Measurements from ENCODE around the gene CLCN5.
"Not testable (repeated sequence)": the region's sequence is repeated elsewhere in the genome, so short reads cannot be mapped to it uniquely, and the experiment has no call there.

CLCN5 gene

DNA sequence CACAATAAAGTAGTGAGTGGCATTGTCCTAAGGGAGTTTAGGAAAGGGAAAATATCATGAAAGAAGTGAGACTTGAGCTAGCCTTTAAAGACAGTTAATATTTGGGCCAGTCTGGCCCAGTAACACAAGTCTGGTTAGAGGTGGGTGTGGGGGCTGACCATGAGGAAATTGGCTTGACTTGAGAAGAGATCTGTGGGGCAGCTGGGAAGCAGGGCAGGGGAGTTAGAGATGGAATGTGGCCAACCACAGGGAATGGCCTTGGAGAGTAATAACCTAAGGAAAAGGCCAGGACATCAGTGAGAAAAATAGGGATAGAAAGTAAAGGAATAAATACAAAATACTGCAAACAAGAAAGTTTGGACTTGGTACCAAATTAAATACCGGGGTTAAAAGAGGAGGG is 71.3 kb downstream of the CLCN5 start:
- FAIRE-seq, result no peak

DNA sequence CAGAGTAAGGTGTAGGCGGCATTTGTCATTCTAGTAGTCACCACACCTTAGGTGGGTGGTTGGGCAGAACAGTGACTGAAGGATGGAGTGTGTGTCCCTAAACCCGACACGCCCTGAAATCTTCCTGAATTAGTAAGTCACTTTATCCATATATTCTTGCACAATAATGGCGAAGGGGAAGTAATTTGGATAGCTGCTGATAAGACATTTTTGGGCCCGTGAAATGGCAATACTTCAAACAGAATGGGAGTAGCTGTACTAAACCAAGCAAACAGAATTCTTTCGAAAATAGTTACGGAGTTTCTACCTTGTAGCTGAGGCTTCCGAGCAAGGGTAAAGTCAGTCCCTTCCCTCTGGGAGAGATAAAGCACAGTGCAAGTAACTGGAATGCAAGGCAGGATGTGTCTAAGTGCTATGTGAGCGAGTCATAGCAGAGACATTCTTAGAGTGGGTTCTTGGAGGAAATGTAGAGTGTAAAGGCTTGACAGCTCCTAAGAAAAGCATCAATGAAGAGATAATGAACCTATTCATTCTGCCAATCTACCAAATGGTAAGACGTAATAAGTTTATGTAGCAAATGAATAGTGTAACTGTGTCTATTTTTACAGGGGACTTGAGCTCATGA is 72.8 kb downstream of the CLCN5 start:
- FAIRE-seq (no peak), DNase-seq (ENCODE audit: insufficient read length, low spot score) (no peak)

More for the DNA sequence above, 71.3 kb downstream of the CLCN5 start:
- no peak for DNase-seq (ENCODE audit: insufficient read length, low spot score)

- FAIRE-seq (no peak), DNase-seq (ENCODE audit: insufficient read length, low spot score) (no peak)
These were observed 73.5 kb downstream of the CLCN5 start for GRCh38 chrX:49995795-49996455.

- FAIRE-seq (no peak), DNase-seq (ENCODE audit: insufficient read length, low spot score) (no peak)
These were observed 74.1 kb downstream of the CLCN5 start for GRCh38 chrX:49996474-49996873.

DNA sequence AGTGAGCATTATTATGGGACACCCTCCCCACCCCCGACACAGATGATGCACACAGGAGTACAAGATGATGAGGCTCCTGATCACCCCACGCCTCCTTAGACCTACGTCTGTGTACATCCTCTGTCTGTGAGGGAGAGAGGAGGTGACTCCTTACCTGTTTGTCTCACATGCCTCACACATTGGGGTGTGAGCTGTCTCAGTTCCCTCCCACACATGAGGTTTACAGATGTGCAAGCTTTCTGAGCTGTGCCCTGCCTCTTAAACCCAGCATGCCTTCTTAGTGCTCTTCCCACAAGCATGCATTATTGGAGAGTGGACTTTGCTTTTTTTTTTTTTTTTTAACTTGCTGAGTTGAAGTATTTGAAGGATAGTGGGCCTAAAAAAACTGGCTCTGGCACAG is 76.7 kb downstream of the CLCN5 start:
- DNase-seq (ENCODE audit: insufficient read length, low spot score) (no peak), FAIRE-seq (no peak)

- FAIRE-seq (no peak), DNase-seq (ENCODE audit: insufficient read length, low spot score) (no peak)
These were observed 78.6 kb downstream of the CLCN5 start for GRCh38 chrX:50000937-50001542.

DNA sequence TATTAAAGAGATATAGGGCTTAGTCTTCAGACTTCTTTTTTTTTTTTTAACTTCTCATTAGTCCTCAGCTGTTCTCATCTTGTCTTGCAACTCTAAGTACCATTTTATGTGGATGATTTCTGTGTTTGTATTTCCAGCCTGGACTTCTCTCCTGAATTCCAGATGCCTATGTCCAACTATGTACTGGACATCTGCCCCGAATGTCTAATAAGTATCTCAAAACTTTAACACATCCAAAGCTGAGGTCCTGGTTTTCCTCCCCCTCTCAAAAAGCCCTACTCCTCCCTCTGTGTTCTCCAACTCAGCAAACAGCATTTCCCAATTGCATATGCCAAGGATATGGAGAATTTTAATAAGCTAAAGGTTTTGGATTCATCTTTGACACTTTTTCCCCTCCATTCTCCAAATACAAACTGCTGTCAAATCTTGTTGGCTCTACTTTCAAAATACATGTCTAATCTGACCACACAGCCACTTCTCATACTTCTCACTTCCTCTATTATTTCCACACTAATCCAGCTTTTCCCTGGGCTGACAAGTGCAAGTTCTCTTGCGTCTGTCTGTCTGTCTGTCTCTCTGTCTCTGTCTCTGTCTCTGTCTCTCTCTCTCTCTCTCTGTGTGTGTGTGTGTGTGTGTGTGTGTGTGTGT is 79.8 kb downstream of the CLCN5 start:
- FAIRE-seq (no peak), DNase-seq (ENCODE audit: insufficient read length, low spot score) (no peak)

DNA sequence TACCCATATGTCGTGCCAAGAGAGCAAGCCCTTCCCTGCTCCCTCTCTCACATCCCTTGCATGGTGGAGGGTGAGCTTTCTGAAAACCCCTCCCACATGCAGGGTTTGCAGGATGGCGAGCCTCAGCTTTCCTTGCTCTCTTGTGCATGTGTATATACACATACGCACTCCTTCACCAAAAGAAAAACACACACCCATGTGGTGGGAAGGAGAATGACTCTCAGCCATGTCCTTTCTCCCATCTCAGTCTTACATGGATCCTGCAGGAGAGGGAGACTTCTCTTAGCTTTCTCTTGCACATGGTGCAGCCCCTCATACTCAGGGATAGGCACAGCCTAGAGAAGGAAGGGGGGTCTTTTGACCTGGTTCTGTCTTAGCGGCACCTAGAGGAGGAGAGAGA is 81.1 kb downstream of the CLCN5 start:
- FAIRE-seq (no peak), DNase-seq (ENCODE audit: insufficient read length, low spot score) (no peak)

GRCh38 chrX:50003927-50004326 is 81.5 kb downstream of the CLCN5 start:
- FAIRE-seq (no peak), DNase-seq (ENCODE audit: insufficient read length, low spot score) (no peak)

DNA sequence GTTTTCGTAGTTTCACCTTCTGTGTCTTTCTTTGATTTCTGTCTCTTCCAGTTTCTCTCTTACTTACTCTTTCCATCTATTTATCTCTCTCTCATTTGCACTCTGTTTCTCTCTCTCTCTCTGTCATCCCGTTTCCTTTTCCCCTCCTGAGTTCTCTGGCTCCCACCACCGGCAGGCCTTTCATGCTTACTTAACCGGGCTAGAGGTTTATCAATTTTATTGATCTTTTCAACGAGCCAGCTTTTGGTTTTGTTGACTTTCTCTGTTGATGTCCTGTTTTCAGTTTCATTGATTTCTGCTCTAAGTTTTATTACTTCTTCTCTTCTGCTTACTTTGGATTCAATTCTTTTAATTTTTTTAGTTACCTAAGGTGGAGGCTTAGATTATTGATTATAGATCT is 103.2 kb downstream of the CLCN5 start:
- FAIRE-seq; DNase-seq (ENCODE audit: insufficient read length, low spot score): not testable (repeated sequence)

DNA sequence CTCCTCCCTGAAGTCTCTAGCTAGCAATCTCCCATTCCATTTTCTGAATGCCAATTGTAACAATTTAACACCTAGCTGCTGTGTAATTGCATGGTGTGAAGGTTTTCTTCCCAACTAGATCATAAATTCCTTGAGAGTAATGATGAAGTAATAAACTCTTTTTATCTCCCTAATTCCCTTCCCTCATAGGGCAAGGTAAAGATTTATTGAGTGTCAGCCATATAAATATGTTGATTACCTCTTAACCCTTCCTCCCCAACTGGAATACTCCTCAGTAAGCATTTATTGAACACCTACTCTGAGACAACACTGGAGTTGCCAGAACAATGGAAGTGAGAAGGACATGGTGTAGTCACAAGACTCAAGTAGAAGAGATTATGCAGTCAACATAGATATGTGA is 112.7 kb downstream of the CLCN5 start:
- FAIRE-seq (no peak), DNase-seq (ENCODE audit: insufficient read length, low spot score) (no peak)

DNA sequence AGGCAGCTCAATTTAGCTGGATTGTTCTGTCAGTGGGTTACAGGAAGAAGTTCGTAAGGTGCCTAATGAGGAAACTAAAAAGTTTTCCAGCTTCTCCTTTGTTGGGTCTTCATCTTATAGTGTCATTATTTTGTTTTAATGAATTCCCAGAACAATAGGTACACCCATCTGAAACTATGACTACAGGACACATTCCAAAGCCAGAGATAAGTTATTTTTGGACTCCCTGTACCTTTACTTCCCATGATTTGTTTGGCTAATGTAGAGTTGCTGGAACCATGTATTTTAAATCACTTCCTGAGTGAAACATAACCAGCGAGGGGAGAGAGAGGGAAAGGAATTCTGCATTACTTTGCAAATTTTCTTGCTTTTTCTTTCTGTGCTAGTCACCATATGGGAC is 114.0 kb downstream of the CLCN5 start:
- DNase-seq (ENCODE audit: insufficient read length, low spot score) (no peak), FAIRE-seq (no peak)

- no peak for DNase-seq (ENCODE audit: insufficient read length, low spot score)
- no peak for FAIRE-seq
These were observed 123.4 kb downstream of the CLCN5 start for GRCh38 chrX:50045823-50046222.

DNA sequence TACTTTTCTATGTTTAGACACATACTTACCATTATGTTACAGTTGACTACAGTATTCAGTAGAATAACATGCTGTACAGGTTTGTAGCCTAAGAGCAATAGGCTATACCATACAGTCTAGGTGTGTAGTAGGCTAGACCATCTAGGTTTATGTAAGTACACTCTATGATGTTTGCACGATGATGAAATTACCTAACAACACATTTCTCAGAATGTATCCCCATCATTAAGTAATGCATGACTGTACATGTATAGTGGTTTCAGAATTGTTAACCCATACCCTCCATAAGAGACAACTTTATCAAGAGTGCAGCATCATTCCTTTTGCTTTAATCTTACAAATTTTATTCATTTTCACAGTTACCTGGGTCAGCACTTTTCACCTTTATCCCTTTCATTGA is 126.8 kb downstream of the CLCN5 start:
- FAIRE-seq, result no peak

DNA sequence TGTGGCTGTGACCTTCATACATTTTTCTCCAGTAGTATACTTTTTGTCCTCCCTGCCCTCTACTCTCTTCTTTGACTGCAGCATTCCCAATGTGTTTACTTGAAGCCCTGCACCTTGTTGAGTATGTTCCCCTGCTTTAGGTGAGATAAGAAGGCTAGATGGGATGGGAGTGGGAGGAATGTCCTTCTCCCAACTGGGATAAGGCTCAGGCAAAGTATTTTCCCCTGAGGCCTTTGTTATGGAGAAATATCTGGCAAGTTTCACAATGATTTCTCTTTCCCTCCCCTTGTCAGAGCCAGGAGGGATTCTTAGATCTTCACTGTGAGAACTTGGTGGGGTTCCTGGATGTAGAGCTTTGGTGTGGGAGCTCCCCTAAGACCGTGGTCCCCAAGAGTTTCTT is 131.8 kb downstream of the CLCN5 start:
- no peak for FAIRE-seq

More for the DNA sequence above, 126.8 kb downstream of the CLCN5 start:
- DNase-seq (ENCODE audit: insufficient read length, low spot score), result no peak

GRCh38 chrX:50066318-50066937 is 144.0 kb downstream of the CLCN5 start:
- FAIRE-seq (no peak), DNase-seq (ENCODE audit: insufficient read length, low spot score) (no peak)

More for the DNA sequence above, 131.8 kb downstream of the CLCN5 start:
- no peak for DNase-seq (ENCODE audit: insufficient read length, low spot score)

GRCh38 chrX:50067435-50068284 is 145.3 kb downstream of the CLCN5 start:
- DNase-seq (ENCODE audit: insufficient read length, low spot score) (no peak), FAIRE-seq (no peak)

GRCh38 chrX:50068285-50068563 is 145.8 kb downstream of the CLCN5 start:
- FAIRE-seq (no peak), DNase-seq (ENCODE audit: insufficient read length, low spot score) (no peak)

GRCh38 chrX:50068893-50069292 is 146.5 kb downstream of the CLCN5 start:
- FAIRE-seq, result no peak
- no peak for DNase-seq (ENCODE audit: insufficient read length, low spot score)

DNA sequence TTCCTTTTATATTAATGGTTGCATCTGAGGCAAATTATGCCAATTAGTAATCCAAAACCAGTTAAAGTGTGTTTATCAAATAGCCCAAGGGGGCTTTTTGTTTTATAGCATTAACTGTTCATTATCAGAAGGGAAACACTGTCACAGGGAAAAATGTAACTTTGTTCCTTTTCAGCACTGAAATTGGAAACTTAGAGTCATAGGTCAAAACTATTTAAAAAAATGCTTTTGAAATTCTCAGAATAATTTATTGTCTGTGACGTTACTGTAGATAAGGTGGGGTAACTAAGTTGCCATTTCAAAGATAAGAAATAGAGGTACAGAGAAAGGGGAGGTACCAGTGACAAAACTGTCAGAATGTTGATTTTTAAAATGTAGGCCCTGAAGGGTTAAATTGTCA is 149.1 kb downstream of the CLCN5 start:
- no peak for FAIRE-seq
- DNase-seq (ENCODE audit: insufficient read length, low spot score), result no peak

DNA sequence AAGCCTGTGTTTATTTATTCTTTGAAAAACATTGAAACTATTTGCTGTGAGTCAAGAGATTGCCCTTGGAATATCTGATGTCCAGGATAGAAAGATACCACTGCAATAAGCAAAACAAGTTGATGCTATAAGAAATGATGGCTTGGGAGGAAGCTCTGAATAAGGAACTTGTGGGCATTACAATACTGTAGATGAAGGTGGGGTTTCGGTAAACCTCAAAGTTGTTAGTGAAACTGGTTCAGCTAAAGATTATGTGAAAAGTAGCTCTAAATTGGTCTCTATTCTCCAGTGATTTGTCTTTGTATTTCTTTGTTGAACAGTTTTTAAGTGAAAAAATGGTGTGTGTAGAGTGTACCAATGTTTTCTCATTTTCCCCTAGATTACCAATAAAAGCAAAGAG is 149.7 kb downstream of the CLCN5 start:
- DNase-seq (ENCODE audit: insufficient read length, low spot score) (no peak), FAIRE-seq (no peak)

Data from HTR-8/SVneo (cell line).